ENCODE data around the gene INVS. TPM values are rescaled to one million over a fixed set of nuclear protein-coding genes. Genes with fewer than 3 reads are reported as not detected.

INVS gene
- total and polyA plus RNA-seq, 2 donors (not counting 1 experiment from before 2014, with no cell fraction given), result 13.9 to 37.0 TPM

DNA sequence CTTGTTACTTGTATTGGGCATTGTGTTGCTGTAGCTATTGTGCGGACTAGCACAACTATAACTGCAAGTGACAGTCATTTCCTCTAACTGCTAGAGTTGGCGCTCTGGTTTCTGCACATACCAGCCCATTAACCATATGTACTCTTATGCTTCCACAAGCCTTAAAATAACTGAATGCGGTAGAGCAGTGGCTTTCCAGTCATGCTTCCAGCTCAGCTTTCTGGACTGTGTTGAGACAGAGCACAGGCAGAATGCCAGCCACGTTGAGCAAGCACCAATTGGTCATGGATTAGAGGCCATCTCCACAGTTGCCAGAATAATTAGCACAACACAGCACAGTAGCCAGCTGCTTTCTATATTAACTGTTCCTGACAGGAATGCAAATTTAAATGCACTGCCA is 12.2 kb downstream of the INVS start:
- no peak for ATAC-seq (ENCODE audit: low read depth)
- no peak overlapping the region for H3K27ac ChIP-seq (ENCODE audit: low read length in 2 of 2)
- H3K4me3 ChIP-seq (ENCODE audit: control extremely low read depth in 1 of 5, extremely low read depth in 1 of 5, insufficient read depth in 1 of 5, low read depth in 2 of 5, low read length in 4 of 5), result no peak overlapping the region
- DNase-seq, result no peak
- no peak overlapping the region for H3K4me2 ChIP-seq (replicated peaks; ENCODE audit: low read depth, low read length, poor library complexity, severe bottlenecking)
- ChIA-PET POLR2A (no interaction called here), CTCF (interaction anchor here (0.9 kb wide), 1 partner anchor 12 kb away, joined by 4 read pairs; the partner anchor contains the start of gene INVS)
- Mint-ChIP-seq H3K4me1 (peaks cover 5% of the 10 kb centered on the region), H3K4me3 (no peak overlapping the region), H3K27ac (no peak overlapping the region), H3K27me3 (no peaks in the 10 kb centered on the region), H3K9me3 (ENCODE audit: insufficient read depth) (no peaks in the 10 kb centered on the region)
- H4K20me1 ChIP-seq (ENCODE audit: control insufficient read depth, insufficient read depth, low read length, poor library complexity, severe bottlenecking), result no peaks in the 10 kb centered on the region
- H3K4me1 ChIP-seq (ENCODE audit: control insufficient read depth in 2 of 2, insufficient read depth in 2 of 2, low read length in 2 of 2), result no peaks in the 10 kb centered on the region
- H3K9me3 ChIP-seq (ENCODE audit: control extremely low read depth in 1 of 3, control insufficient read depth in 2 of 3, insufficient read depth in 1 of 3, low read length in 2 of 3), result no peaks in the 10 kb centered on the region
- WGBS (ENCODE audit: insufficient coverage), result 80% methylated on average over 3 of the region's 4 CpGs
- TF ChIP-seq, protein P1, sequence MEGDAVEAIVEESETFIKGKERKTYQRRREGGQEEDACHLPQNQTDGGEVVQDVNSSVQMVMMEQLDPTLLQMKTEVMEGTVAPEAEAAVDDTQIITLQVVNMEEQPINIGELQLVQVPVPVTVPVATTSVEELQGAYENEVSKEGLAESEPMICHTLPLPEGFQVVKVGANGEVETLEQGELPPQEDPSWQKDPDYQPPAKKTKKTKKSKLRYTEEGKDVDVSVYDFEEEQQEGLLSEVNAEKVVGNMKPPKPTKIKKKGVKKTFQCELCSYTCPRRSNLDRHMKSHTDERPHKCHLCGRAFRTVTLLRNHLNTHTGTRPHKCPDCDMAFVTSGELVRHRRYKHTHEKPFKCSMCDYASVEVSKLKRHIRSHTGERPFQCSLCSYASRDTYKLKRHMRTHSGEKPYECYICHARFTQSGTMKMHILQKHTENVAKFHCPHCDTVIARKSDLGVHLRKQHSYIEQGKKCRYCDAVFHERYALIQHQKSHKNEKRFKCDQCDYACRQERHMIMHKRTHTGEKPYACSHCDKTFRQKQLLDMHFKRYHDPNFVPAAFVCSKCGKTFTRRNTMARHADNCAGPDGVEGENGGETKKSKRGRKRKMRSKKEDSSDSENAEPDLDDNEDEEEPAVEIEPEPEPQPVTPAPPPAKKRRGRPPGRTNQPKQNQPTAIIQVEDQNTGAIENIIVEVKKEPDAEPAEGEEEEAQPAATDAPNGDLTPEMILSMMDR (IDR thresholded peaks at IDR 0.05), result no peak
- no peak for TF ChIP-seq EZH2 (IDR thresholded peaks at IDR 0.05; ENCODE audit: borderline replicate concordance, insufficient read depth, low read depth, low read length, poor library complexity, severe bottlenecking)
- H3K79me2 ChIP-seq (ENCODE audit: control insufficient read depth, insufficient read depth, low read length), result peaks cover 3% of the 10 kb centered on the region
- H3K36me3 ChIP-seq (replicated peaks in 1 of 2; ENCODE audit: control extremely low read depth in 1 of 2, control insufficient read depth in 1 of 2, extremely low read depth in 1 of 2, insufficient read depth in 2 of 2, low read length in 1 of 2), result peaks cover 9 to 33% of the 10 kb centered on the region in 2 experiments
- no peaks in the 10 kb centered on the region for H3K27me3 ChIP-seq (replicated peaks in 1 of 4; ENCODE audit: control extremely low read depth in 1 of 4, control insufficient read depth in 3 of 4, insufficient read depth in 4 of 4, low read length in 3 of 4)
- H2AFZ ChIP-seq (ENCODE audit: insufficient read depth, low read depth, low read length, poor library complexity, severe bottlenecking), result no peak overlapping the region
- H3K9ac ChIP-seq (ENCODE audit: low read length), result no peak overlapping the region
- intact Hi-C loops (cut with micrococcal nuclease), result no loop called here

DNA sequence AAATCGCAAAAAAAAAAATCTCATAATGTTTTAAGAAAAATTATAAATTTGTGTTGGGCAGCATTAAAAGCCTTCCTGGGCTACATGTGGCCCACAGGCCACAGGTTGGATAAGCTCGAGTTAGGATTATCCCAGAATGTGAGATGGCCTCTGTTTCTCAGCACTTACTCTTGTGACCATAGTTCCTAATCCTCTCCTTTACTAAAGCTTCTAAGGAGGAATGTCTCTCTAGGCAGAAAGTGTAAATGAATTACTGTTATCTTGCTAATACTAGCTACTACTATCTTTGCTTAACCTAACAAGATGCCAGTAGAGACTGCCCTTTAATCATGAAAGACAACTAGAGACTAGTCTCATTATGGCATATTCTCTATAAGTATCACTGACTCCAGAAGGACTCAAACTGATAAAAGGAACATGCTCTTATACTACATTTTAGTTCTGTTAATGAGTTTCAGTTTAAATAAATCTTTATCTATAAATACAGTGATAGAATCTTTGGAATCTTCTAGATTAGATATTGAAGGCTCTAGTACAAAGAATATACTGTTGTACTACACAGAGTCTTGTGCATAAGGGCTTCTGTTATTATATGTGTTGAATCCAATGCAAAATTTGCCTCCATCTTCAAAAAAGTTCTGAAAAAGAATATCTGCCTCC is 13.8 kb downstream of the INVS start:
- TF ChIP-seq, protein P1 (IDR thresholded peaks at IDR 0.05), result no peak
- TF ChIP-seq EZH2 (IDR thresholded peaks at IDR 0.05; ENCODE audit: borderline replicate concordance, insufficient read depth, low read depth, low read length, poor library complexity, severe bottlenecking), result no peak
- CTCF ChIA-PET, result interaction anchor here (0.6 kb wide), 1 partner anchor 211 kb away, joined by 3 read pairs; no protein-coding TSS in a partner anchor

More for the DNA sequence above, 13.8 kb downstream of the INVS start:
- Mint-ChIP-seq H3K27me3 (no peaks in the 10 kb centered on the region), H3K4me3 (no peak overlapping the region), H3K4me1 (peaks cover 5% of the 10 kb centered on the region), H3K27ac (no peak overlapping the region), H3K9me3 (ENCODE audit: insufficient read depth) (no peaks in the 10 kb centered on the region)
- DNase-seq (no peak), ATAC-seq (ENCODE audit: low read depth) (no peak)
- Histone ChIP-seq H3K27me3 (replicated peaks in 1 of 4; ENCODE audit: control extremely low read depth in 1 of 4, control insufficient read depth in 3 of 4, insufficient read depth in 4 of 4, low read length in 3 of 4) (no peaks in the 10 kb centered on the region), H3K4me2 (replicated peaks; ENCODE audit: low read depth, low read length, poor library complexity, severe bottlenecking) (no peak overlapping the region), H3K9me3 (ENCODE audit: control extremely low read depth in 1 of 3, control insufficient read depth in 2 of 3, insufficient read depth in 1 of 3, low read length in 2 of 3) (no peaks in the 10 kb centered on the region), H3K4me3 (ENCODE audit: control extremely low read depth in 1 of 5, extremely low read depth in 1 of 5, insufficient read depth in 1 of 5, low read depth in 2 of 5, low read length in 4 of 5) (no peak overlapping the region), H3K9ac (ENCODE audit: low read length) (no peak overlapping the region), H3K79me2 (ENCODE audit: control insufficient read depth, insufficient read depth, low read length) (no peaks in the 10 kb centered on the region), H3K27ac (ENCODE audit: low read length in 2 of 2) (no peak overlapping the region), H3K36me3 (replicated peaks in 1 of 2; ENCODE audit: control extremely low read depth in 1 of 2, control insufficient read depth in 1 of 2, extremely low read depth in 1 of 2, insufficient read depth in 2 of 2, low read length in 1 of 2) (peaks cover 7 to 21% of the 10 kb centered on the region in 2 experiments), H4K20me1 (ENCODE audit: control insufficient read depth, insufficient read depth, low read length, poor library complexity, severe bottlenecking) (no peaks in the 10 kb centered on the region), H3K4me1 (ENCODE audit: control insufficient read depth in 2 of 2, insufficient read depth in 2 of 2, low read length in 2 of 2) (no peaks in the 10 kb centered on the region), H2AFZ (ENCODE audit: insufficient read depth, low read depth, low read length, poor library complexity, severe bottlenecking) (no peak overlapping the region)
- intact Hi-C loops (cut with micrococcal nuclease), result no loop called here
- POLR2A ChIA-PET, result no interaction called here
- no CpG with 5 or more reads among the region's 2 CpGs for WGBS (ENCODE audit: insufficient coverage)
